ENCODE measurements around the gene TUBB6.

Gene TUBB6

DNA sequence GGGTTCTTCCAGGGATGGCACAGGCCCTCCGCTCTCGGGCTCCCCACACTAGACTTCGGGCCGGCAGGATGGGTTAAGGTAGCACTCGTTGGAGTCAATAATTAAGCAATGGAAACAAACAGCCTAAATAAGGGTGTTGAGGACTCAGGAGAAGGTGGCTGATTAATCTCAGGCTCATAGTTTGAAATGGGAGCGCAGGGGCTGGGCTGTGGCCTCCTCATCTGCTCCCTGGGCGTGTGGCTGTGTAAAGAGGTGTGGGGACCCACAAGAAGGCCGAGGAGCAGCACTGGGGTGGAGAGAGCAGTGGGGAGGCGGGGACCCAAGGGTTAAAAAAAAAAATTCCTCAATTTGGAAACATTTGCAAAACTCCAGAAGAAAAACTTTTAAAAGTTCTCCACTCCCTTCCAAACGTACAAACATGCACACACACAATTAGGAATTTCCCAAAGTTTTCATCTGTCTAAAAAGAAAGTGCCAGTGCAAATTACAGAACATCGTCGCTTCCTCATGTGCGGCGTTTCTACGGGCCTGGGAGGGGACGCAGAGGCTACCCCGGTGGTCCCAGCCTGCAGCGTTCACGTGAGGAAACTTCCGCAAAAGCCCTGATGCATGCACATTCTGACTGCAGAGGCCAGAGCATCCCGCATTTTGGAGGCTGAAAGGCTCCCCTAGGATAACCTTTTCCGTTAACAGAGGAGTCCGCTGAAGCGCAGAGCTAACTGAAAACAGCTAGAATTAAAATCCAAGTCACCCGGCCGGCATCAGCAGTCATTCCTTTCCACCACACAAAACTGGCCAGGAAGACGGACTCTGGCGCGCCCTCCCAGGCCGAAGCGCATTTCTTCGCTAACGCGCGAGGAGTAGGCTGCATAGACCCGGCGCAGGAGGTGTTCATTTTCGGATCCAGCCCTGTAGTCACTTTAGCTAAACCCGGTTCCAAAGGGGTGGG, 1.0 kb upstream of the TUBB6 start:
- peak overlapping the region; percentile 51 to 72 for H3K4me3 ChIP-seq (replicated peaks in 1 of 2; ENCODE audit: low read depth in 2 of 2, low read length in 2 of 2)
- no peak for TF ChIP-seq CTCF (IDR thresholded peaks at IDR 0.05; ENCODE audit: low read depth, low read length)
- peak; percentile 75 to 77 for DNase-seq (ENCODE audit: low read depth in 2 of 2)

DNA sequence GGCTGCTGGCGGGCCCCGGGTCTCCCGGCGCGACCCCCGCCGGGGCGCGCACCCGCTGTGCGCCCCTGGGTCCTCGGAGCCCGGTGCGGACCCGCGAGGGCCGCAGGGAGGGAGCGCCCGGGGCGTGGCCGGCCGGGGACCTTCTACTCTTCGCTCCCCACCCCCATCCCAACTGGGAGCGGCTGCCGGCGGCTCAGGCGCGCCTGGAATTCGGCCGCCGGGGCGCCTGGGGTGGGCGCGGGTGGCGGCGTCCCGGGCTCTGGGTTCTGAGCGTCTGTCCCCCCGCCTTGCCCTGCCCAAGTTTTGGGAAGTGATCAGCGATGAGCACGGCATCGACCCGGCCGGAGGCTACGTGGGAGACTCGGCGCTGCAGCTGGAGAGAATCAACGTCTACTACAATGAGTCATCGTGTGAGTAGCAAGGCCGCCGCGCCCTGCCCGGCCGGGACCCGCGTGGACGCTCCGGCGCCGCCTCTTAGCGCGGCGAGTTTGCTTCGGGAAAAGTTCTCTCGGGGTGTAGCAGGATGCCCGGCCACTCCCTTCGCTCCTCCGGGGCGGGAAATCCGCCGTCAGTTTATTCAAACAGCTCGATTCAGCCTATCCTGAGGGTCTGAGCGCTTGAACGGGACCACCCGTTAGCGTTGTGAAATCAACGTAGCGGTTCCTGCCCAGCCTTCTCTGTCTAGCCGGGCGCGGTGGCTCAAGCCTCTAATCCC, 502 bp downstream of the TUBB6 start:
- no peak for TF ChIP-seq CTCF (IDR thresholded peaks at IDR 0.05; ENCODE audit: low read depth, low read length)
- H3K4me3 ChIP-seq (replicated peaks in 1 of 2; ENCODE audit: low read depth in 2 of 2, low read length in 2 of 2), result peak overlapping the region; percentile 68 to 85
- peak; percentile 92 to 93 for DNase-seq (ENCODE audit: low read depth in 2 of 2)

GRCh38 chr18:12309683-12310198, 1.7 kb downstream of the TUBB6 start:
- DNase-seq (ENCODE audit: low read depth in 2 of 2), result peak; percentile 41 to 58
- TF ChIP-seq CTCF (IDR thresholded peaks at IDR 0.05; ENCODE audit: low read depth, low read length), result no peak
- H3K4me3 ChIP-seq (replicated peaks in 1 of 2; ENCODE audit: low read depth in 2 of 2, low read length in 2 of 2), result peak overlapping the region; percentile 68 to 85

DNA sequence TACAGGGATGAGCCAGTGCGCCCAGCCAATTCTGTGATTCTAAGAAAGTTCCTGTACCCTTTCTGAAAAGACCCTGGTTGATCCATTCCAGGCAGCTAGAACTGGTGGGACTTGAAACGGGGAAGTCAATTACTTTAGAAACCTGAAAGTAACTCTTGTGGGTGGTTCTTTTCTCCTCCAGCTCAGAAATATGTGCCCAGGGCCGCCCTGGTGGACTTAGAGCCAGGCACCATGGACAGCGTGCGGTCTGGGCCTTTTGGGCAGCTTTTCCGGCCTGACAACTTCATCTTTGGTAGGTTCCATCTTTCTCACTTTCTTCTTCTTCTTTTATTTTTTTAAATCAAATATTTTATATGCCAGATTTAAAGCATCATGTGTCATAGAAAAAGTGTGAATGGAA, 2.7 kb downstream of the TUBB6 start:
- H3K4me3 ChIP-seq (replicated peaks in 1 of 2; ENCODE audit: low read depth in 2 of 2, low read length in 2 of 2), result peak overlapping the region in 1 of 2 donors; percentile 36
- no peak for DNase-seq (ENCODE audit: low read depth in 2 of 2)
- no peak for TF ChIP-seq CTCF (IDR thresholded peaks at IDR 0.05; ENCODE audit: low read depth, low read length)

DNA sequence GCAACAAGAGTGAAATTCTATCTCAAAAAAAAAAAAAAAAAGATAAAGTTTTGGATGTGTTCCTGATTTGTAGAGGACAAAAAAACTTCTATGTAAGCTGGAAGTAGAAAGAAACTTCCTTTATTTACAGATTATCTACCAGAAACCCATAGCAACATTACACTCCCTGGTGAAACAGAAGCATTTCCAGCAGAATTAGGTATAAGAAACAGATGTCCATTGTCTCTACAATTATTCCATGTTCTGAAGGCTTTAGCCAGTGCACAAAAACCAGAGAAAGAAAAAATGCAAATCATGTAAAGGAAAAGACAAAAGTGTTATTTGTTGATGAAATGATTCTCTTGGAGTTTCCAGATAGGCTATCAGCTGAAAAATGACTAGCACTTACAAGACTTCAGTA, 4.9 kb downstream of the TUBB6 start:
- TF ChIP-seq CTCF (IDR thresholded peaks at IDR 0.05; ENCODE audit: low read depth, low read length), result no peak
- no peak overlapping the region for H3K4me3 ChIP-seq (replicated peaks in 1 of 2; ENCODE audit: low read depth in 2 of 2, low read length in 2 of 2)
- peak in 1 of 2 donors; percentile 78 for DNase-seq (ENCODE audit: low read depth in 2 of 2)

- H3K4me3 ChIP-seq (replicated peaks in 1 of 2; ENCODE audit: low read depth in 2 of 2, low read length in 2 of 2), result no peak overlapping the region
- no peak for DNase-seq (ENCODE audit: low read depth in 2 of 2)
- no peak for TF ChIP-seq CTCF (IDR thresholded peaks at IDR 0.05; ENCODE audit: low read depth, low read length)
Measured at GRCh38 chr18:12313530-12314245, 5.6 kb downstream of the TUBB6 start.
